ENCODE data around the gene ATRN.
"Not testable (repeated sequence)": the region's sequence is repeated elsewhere in the genome, so short reads cannot be mapped to it uniquely, and the experiment has no call there.

Gene ATRN

DNA sequence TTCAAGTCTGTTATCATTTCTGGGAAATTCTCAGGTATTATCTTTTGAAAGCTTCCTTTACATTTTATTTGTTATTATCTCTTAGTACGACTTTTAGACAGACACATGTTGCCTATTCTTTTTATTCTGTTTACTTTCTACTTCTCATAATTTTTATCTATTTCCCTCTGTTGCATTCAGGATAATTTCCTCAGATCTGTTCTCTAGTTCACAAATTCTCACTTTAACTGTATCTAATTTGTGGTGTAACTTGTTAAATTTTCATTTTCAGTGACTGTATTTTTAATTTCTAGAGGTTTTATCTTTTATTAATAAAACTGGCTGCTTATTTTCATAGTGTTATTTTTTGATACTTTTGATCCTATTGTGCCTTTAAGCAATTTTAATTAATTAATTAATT lies 16.0 kb downstream of the ATRN start:
- H3K4me3 ChIP-seq (replicated peaks; ENCODE audit: low read depth, low read length): no peak overlapping the region
- TF ChIP-seq, protein P1, sequence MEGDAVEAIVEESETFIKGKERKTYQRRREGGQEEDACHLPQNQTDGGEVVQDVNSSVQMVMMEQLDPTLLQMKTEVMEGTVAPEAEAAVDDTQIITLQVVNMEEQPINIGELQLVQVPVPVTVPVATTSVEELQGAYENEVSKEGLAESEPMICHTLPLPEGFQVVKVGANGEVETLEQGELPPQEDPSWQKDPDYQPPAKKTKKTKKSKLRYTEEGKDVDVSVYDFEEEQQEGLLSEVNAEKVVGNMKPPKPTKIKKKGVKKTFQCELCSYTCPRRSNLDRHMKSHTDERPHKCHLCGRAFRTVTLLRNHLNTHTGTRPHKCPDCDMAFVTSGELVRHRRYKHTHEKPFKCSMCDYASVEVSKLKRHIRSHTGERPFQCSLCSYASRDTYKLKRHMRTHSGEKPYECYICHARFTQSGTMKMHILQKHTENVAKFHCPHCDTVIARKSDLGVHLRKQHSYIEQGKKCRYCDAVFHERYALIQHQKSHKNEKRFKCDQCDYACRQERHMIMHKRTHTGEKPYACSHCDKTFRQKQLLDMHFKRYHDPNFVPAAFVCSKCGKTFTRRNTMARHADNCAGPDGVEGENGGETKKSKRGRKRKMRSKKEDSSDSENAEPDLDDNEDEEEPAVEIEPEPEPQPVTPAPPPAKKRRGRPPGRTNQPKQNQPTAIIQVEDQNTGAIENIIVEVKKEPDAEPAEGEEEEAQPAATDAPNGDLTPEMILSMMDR (IDR thresholded peaks at IDR 0.05; ENCODE audit: low read depth, low read length, missing control alignments): no peak
- no peak for DNase-seq (ENCODE audit: extremely low read depth, low read depth)

DNA sequence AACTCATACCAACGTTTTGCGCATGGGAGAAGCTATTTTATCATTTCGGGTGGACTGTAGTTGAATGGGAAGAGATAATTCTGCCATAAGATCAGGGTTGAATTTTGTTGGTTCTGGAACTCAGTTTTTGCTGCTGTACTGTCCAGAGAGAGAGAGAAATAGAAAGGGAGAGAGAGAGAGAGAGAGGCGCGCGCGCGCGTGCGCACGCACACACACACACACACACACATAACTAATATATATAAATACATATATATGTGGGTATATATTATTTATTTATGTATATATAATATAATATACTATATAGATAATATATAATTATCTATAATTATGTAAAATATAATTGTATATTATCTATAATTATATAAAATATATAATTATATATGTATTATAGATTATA lies 21.9 kb downstream of the ATRN start:
- TF ChIP-seq, protein P1 (IDR thresholded peaks at IDR 0.05; ENCODE audit: low read depth, low read length, missing control alignments): no peak
- no peak overlapping the region for H3K4me3 ChIP-seq (replicated peaks; ENCODE audit: low read depth, low read length)
- DNase-seq (ENCODE audit: extremely low read depth, low read depth): no peak

DNA sequence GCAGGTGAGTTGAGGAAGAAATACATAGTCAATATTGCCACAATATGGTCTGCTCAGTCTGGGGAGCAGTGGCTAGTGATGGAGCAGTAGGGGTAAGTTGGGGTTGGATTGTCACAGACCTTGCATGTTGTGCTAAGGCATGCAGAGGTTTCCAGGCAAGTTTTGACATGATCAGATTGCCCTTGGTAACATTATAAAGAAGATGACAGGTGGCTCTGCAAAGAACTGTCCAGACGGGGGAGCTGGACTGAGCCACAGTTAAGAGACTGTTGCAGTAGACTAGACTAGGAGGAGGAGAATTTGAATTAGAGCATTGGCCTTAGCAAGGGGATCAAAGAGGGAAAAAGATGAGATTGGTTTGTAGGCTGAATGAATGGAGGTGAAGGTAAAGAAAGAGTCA lies 23.4 kb downstream of the ATRN start:
- DNase-seq (ENCODE audit: extremely low read depth, low read depth): no peak
- TF ChIP-seq, protein P1 (IDR thresholded peaks at IDR 0.05; ENCODE audit: low read depth, low read length, missing control alignments): no peak
- H3K4me3 ChIP-seq (replicated peaks; ENCODE audit: low read depth, low read length): no peak overlapping the region

DNA sequence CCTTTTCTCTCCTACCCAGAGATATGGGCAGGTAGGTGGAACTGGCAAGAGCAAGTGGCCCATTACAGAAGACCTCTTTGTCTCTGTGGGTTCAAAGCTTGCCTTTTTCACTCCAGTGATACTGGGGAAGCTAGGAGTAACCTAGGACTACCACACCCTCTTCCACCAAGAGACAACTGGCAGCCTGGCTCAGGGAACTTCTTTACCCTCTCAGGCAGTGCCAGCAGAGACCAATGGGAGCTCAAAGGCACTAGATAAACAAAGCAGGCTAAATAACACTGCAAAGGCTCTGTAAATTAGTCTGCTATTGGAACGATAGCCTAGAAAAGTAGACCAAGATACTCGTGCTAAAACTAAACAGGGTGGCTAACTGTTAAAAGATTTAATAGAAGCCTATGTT lies 32.1 kb downstream of the ATRN start:
- no peak for DNase-seq (ENCODE audit: extremely low read depth, low read depth)
- H3K4me3 ChIP-seq (replicated peaks; ENCODE audit: low read depth, low read length): no peak overlapping the region
- TF ChIP-seq, protein P1 (IDR thresholded peaks at IDR 0.05; ENCODE audit: low read depth, low read length, missing control alignments): no peak

DNA sequence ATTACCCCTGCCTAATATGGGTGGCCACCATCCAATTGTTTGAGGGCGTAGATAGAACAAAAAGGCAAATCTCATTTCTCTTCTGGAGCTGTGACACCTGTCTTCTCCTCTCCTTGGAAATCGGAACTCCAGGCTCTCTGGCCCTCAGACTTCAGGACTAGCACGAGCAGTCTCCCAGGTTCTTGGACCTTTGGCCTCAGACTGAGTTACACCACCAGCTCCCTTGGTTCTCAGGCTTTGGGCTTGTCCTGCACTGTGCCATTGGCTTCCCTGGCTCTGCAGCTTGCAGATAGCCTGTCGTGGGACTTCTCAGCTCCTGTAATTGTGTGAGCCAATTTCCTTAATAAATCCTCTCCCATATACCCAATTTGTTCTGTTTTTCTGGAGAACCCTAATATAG lies 34.3 kb downstream of the ATRN start:
- TF ChIP-seq, protein P1 (IDR thresholded peaks at IDR 0.05; ENCODE audit: low read depth, low read length, missing control alignments): no peak

DNA sequence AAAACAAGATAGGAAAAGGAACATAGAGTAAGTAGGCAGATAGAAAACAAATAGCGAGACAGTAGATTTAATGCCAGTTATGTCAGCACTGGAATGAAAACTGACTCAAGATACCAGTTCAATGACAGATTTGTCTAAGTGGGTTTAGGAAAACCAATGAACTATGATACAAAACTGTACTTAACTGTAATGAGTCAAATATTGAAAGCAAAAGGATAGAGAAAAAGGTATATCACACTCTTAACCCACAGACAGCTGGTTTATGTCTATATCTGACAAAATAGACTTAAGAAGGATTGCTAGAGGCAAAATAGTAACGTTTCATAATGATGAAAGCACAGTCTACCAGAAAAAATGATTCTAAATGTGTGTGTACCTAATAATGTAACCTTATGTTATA lies 38.2 kb downstream of the ATRN start:
- TF ChIP-seq, protein P1 (IDR thresholded peaks at IDR 0.05; ENCODE audit: low read depth, low read length, missing control alignments): no peak
- H3K4me3 ChIP-seq (replicated peaks; ENCODE audit: low read depth, low read length): no peak overlapping the region
- no peak for DNase-seq (ENCODE audit: extremely low read depth, low read depth)

More for the DNA sequence above, 34.3 kb downstream of the ATRN start:
- no peak overlapping the region for H3K4me3 ChIP-seq (replicated peaks; ENCODE audit: low read depth, low read length)
- DNase-seq (ENCODE audit: extremely low read depth, low read depth): no peak

DNA sequence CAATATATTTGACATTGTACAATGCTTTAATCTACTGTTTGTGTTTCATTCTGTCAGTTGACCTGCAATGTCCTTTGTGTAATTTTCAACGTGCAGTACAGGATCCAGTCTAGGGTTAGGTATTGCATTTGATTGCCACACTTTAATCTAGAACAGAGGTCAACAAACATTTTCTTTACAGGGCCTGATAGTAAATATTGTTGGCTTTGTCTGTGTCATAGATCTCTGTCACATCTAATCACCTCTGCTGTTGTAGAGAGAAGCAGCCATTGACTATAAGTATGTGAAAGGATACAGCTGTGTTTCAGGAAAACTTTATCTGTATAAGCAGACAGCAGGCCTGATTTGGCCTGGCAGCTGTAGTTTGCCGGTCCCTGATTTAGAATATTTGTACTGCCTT lies 39.3 kb downstream of the ATRN start:
- no peak for DNase-seq (ENCODE audit: extremely low read depth, low read depth)
- TF ChIP-seq, protein P1 (IDR thresholded peaks at IDR 0.05; ENCODE audit: low read depth, low read length, missing control alignments): no peak
- no peak overlapping the region for H3K4me3 ChIP-seq (replicated peaks; ENCODE audit: low read depth, low read length)

DNA sequence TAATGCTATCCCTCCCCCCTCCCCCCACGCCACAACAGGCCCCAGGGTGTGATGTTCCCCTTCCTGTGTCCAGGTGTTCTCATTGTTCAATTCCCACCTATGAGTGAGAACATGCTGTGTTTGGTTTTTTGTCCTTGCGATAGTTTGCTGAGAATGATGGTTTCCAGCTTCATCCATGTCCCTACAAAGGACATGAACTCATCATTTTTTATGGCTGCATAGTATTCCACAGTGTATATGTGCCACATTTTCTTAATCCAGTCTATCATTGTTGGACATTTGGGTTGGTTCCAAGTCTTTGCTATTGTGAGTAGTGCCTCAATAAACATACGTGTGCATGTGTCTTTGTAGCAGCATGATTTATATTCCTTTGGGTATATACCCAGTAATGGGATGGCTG lies 41.4 kb downstream of the ATRN start:
- H3K4me3 ChIP-seq (replicated peaks; ENCODE audit: low read depth, low read length); DNase-seq (ENCODE audit: extremely low read depth, low read depth): not testable (repeated sequence)

All from HFF-Myc (cell line).